Skeletal muscle satellite cell (primary cell): ENCODE measurements around the gene AMBRA1.

Experiments
- H3K27me3 ChIP-seq: 2 replicates; pipeline ENCODE4 v1.7.0; 2013; ENCODE audit warnings: low read length; ENCODE audit not compliant: control insufficient read depth, insufficient read depth
- H3K36me3 ChIP-seq: 2 replicates; pipeline ENCODE4 v1.7.0; 2013; ENCODE audit warnings: mild to moderate bottlenecking, control low read depth, low read length; ENCODE audit not compliant: insufficient read depth
- H3K4me1 ChIP-seq: 2 replicates; pipeline ENCODE4 v1.7.0; 2013; ENCODE audit warnings: low read length; ENCODE audit not compliant: control insufficient read depth, insufficient read depth
- H3K4me2 ChIP-seq: 2 replicates; pipeline ENCODE4 v1.7.0; 2013; ENCODE audit warnings: mild to moderate bottlenecking, low read length
- H3K4me3 ChIP-seq: 2 replicates; pipeline ENCODE4 v1.7.0; 2013; ENCODE audit warnings: low read length
- H3K9ac ChIP-seq: 2 replicates; pipeline ENCODE4 v1.7.0; 2013; ENCODE audit warnings: mild to moderate bottlenecking, low read depth, low read length, moderate library complexity
- H3K9me3 ChIP-seq: replicated peaks from 2 replicates; pipeline ENCODE4 v1.7.0; 2013; ENCODE audit warnings: mild to moderate bottlenecking, control low read depth, low read length

Gene AMBRA1

DNA sequence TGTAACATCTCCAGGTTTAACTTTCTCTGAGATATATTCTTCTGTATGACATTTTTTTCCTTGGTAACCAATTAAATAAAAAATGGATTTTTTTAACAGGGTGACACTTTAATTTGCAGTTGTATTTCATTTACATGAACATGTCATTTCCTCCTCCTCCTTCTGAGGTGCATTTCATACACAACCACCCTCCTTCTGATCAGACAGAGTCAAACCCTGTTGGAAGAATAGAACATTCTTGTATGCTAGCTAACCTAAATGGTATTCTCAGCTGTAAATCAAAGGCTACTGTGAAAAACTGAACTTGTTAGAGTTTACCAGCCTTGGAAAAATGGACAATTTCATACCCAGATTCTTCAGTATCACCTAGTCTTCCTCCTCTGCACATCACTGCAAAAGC is 149.5 kb downstream of the AMBRA1 start:
- H3K9me3 ChIP-seq = no peaks in the 10 kb centered on the region
- no peak overlapping the region for H3K9ac ChIP-seq
- peaks cover 5% of the 10 kb centered on the region for H3K4me1 ChIP-seq
- no peaks in the 10 kb centered on the region for H3K27me3 ChIP-seq
- H3K4me2 ChIP-seq = no peak overlapping the region
- no peak overlapping the region for H3K4me3 ChIP-seq
- peaks cover 5% of the 10 kb centered on the region for H3K36me3 ChIP-seq

GRCh38 chr11:46438211-46438610 is 155.6 kb downstream of the AMBRA1 start:
- no peaks in the 10 kb centered on the region for H3K9me3 ChIP-seq
- H3K4me2 ChIP-seq = no peak overlapping the region
- no peaks in the 10 kb centered on the region for H3K4me1 ChIP-seq
- no peaks in the 10 kb centered on the region for H3K27me3 ChIP-seq
- H3K9ac ChIP-seq = no peak overlapping the region
- peaks cover 8% of the 10 kb centered on the region for H3K36me3 ChIP-seq
- H3K4me3 ChIP-seq = no peak overlapping the region

GRCh38 chr11:46437122-46437689 is 156.6 kb downstream of the AMBRA1 start:
- no peak overlapping the region for H3K9ac ChIP-seq
- no peaks in the 10 kb centered on the region for H3K9me3 ChIP-seq
- H3K4me2 ChIP-seq = no peak overlapping the region
- H3K36me3 ChIP-seq = peaks cover 4% of the 10 kb centered on the region
- H3K4me3 ChIP-seq = no peak overlapping the region
- no peaks in the 10 kb centered on the region for H3K27me3 ChIP-seq
- H3K4me1 ChIP-seq = no peaks in the 10 kb centered on the region

DNA sequence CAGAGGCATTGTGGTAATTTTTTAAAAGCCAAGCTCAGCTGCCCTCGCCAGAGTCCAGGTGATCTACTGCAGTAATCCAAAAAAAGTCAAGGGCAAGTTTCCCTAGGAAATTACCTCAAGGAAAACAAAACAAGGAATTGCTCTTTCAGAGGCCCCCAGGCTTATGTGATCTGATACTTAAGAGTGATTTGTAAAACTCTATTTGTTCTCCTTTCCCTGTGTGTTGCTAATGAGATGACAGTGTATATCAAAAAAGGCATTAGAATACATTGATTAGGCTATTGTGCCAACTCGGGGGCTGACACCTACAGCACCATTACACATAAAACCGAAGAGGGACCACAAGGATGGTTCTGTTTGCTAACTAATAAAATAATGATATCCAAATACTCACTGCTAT is 157.7 kb downstream of the AMBRA1 start:
- Histone ChIP-seq H3K4me3 (no peak overlapping the region), H3K27me3 (no peaks in the 10 kb centered on the region), H3K36me3 (peaks cover 8% of the 10 kb centered on the region), H3K9ac (no peak overlapping the region), H3K4me1 (no peaks in the 10 kb centered on the region), H3K4me2 (no peak overlapping the region), H3K9me3 (no peaks in the 10 kb centered on the region)

DNA sequence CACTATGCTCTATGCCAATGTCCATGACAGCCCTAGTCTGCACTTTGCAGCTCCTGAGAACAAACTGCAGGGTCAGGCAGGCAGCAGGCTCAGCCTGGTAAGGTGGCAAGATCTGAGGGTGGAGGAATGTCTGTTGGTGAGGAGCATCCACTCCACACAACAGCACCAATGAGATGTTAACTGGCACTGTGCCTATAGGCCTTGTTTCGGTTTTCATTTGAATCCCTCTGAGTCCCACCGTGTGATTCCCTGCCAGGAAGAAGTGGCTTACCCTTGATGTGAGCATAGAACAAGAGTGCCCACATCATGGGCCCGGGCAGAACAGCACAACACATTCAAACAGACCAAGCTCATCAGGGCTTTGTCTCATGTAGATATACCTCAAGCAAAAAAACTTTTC is 158.1 kb downstream of the AMBRA1 start:
- Histone ChIP-seq H3K27me3 (no peaks in the 10 kb centered on the region), H3K4me3 (no peak overlapping the region), H3K9ac (no peak overlapping the region), H3K4me1 (no peaks in the 10 kb centered on the region), H3K36me3 (peaks cover 12% of the 10 kb centered on the region), H3K9me3 (no peaks in the 10 kb centered on the region), H3K4me2 (no peak overlapping the region)

GRCh38 chr11:46431211-46431610 is 162.6 kb downstream of the AMBRA1 start:
- Histone ChIP-seq H3K4me2 (no peak overlapping the region), H3K9ac (no peak overlapping the region), H3K36me3 (peaks cover 23% of the 10 kb centered on the region), H3K27me3 (no peaks in the 10 kb centered on the region), H3K4me1 (no peaks in the 10 kb centered on the region), H3K9me3 (no peaks in the 10 kb centered on the region), H3K4me3 (no peak overlapping the region)

- Histone ChIP-seq H3K27me3 (no peaks in the 10 kb centered on the region), H3K36me3 (peaks cover 23% of the 10 kb centered on the region), H3K9ac (no peak overlapping the region), H3K4me1 (no peaks in the 10 kb centered on the region), H3K4me3 (no peak overlapping the region), H3K9me3 (no peaks in the 10 kb centered on the region), H3K4me2 (no peak overlapping the region)
Measured at GRCh38 chr11:46429717-46430116, 164.1 kb downstream of the AMBRA1 start.

DNA sequence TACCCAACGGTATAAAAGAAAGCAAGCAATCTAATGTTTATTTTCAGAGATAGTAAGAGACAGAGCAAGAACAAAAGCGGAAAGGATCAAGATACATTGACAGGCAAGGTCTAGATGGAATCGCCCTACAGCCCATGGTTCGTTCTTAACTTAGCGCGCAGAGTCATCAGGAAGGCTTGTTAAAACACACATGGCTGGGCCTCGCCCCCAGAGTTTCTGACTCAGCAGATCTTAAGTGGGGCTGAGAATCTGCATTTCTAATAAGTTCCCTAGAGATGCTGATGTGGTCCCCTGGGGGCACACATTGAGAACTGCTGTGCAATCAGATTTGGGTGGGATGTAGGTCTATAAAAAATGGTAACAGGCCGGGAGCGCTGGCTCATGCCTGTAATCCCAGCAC is 166.5 kb downstream of the AMBRA1 start:
- H3K9ac ChIP-seq = no peak overlapping the region
- no peaks in the 10 kb centered on the region for H3K27me3 ChIP-seq
- H3K4me3 ChIP-seq = no peak overlapping the region
- H3K9me3 ChIP-seq = no peaks in the 10 kb centered on the region
- peaks cover 25% of the 10 kb centered on the region for H3K36me3 ChIP-seq
- H3K4me1 ChIP-seq = no peaks in the 10 kb centered on the region
- H3K4me2 ChIP-seq = no peak overlapping the region

- Histone ChIP-seq H3K9me3 (no peaks in the 10 kb centered on the region), H3K9ac (no peak overlapping the region), H3K4me3 (no peak overlapping the region), H3K4me1 (no peaks in the 10 kb centered on the region), H3K36me3 (peaks cover 28% of the 10 kb centered on the region), H3K27me3 (no peaks in the 10 kb centered on the region), H3K4me2 (no peak overlapping the region)
Measured at GRCh38 chr11:46426233-46426991, 167.4 kb downstream of the AMBRA1 start.

DNA sequence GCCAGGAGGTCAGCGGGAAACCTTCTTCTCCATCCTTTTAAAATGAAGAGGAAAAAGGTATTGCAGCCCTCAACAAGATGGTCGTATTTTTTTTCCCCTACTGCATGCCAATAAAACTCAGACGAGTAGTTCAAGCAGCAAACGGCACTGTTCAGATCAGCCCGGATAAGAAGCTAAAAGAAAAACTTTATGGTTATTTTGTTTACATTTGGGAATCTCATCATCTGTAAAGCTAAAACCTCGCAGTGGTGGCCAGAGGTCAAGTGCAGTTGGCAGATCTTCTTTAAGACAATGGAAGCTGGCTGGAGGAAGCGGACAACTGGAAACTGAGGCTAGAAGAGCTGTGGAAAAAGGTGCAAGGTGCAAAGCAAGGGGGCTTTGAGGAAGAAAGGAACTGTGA is 171.2 kb downstream of the AMBRA1 start:
- Histone ChIP-seq H3K4me2 (no peak overlapping the region), H3K36me3 (peaks cover 12% of the 10 kb centered on the region), H3K4me1 (no peaks in the 10 kb centered on the region), H3K4me3 (no peak overlapping the region), H3K9me3 (no peaks in the 10 kb centered on the region), H3K9ac (no peak overlapping the region), H3K27me3 (no peaks in the 10 kb centered on the region)

DNA sequence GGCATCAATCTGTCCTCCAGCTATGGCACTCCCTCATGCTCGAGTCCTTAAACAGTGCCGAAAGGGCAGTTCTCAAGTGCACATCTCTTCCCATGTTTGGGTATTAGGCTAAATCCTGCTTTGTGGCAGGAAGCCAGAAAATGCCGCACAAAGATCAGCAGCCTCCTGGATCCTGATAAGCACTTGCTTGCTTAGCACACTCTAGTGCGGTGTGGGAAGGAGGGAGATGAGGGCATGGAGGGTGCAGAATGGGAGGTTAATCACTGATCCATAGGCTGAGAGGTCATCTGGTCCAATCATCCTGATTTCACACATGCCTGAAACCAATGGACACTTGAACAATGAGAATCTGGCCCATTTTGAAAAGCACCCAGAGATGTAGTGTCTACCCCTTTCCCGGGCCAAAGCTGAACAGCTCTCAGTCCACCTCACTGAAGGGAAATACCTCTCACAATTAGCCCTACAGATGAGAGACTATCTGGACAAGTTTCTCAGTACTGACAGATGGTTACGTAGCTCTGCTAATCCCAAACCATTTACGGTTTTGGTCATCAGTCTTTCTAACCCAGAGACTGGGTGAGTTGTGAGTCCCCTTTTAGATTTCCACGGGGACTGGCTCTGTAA is 172.5 kb downstream of the AMBRA1 start:
- H3K9ac ChIP-seq = no peak overlapping the region
- no peaks in the 10 kb centered on the region for H3K27me3 ChIP-seq
- H3K9me3 ChIP-seq = no peaks in the 10 kb centered on the region
- no peak overlapping the region for H3K4me3 ChIP-seq
- no peaks in the 10 kb centered on the region for H3K4me1 ChIP-seq
- peaks cover 12% of the 10 kb centered on the region for H3K36me3 ChIP-seq
- no peak overlapping the region for H3K4me2 ChIP-seq

DNA sequence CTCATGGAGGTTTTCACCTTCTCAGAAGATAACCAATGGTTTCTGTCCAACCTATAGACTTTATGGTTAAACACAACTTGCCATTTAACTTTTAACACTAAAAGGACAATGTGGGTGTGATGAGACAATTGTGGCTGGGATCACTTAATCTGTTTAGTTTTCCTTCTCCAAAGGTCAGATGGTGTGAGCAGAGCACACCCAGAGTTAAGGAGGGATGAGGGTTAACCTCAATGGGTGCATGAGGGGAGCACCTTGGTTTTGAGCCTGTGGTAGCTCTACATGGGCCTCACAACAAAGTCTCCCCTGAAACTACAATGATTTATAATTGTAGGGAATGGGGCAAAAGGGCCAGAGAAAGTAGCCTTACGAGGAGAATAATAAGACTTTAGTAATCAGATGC is 173.3 kb downstream of the AMBRA1 start:
- no peaks in the 10 kb centered on the region for H3K9me3 ChIP-seq
- H3K27me3 ChIP-seq = no peaks in the 10 kb centered on the region
- H3K9ac ChIP-seq = no peak overlapping the region
- no peaks in the 10 kb centered on the region for H3K4me1 ChIP-seq
- peaks cover 17% of the 10 kb centered on the region for H3K36me3 ChIP-seq
- H3K4me3 ChIP-seq = no peak overlapping the region
- H3K4me2 ChIP-seq = no peak overlapping the region
